ENCODE results near the gene FOXRED2.
A peak's percentile ranks its signal among the peaks of the same experiment; 100 is the strongest.
"Not testable (repeated sequence)": the region's sequence is repeated elsewhere in the genome, so short reads cannot be mapped to it uniquely, and the experiment has no call there.

FOXRED2 gene

DNA sequence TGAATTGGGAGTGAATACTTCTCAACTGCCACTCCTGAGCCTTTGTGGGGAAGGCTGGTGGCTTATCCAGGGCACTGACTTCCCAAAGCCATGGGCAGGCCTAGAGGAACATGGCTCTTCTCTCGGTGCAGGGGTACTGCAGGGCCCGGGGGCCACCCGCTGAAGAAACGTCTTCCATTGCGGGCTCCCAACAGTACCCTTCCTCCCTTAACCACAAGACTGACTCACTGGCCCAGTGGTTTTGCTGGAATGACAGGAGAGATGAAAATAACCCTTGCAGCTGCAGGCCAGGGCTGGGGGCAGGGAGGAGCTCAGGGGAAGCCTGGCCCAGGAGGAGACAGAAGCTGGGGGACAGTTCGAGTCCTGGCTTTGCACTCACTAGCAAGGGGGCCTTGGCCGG lies 38.9 kb downstream of the FOXRED2 start:
- no peak for DNase-seq

DNA sequence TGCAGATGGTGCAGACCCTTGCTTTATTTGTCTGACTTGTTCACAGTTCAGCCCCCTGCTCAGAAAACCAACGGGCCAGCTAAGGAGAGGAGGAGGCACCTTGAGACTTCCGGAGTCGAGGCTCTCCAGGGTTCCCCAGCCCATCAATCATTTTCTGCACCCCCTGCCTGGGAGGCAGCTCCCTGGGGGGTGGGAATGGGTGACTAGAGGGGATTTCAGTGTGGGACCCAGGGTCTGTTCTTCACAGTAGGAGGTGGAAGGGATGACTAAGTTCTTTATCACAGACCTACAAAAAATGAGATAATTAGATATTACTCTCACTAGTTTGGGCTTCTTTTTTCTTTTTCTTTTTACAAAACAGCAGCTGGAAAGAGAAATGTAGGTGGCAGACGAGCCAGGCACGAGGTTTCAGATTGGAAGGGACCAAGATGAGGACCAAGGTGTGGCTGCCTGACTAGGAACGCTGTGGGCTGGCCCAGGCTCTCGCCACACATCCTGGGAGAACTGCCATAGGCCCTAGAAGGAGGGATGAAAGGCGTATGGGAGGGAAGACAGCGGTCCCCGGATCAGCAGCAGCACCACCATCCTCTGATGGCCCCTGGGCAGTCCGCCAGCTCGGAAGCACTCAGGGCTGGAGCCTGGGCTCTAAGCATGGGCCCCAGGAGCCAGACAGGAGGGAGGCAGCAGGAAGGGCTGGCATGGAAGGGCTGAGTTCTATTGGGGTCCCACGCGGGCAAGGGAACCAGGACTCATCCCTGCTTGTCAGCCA lies 39.6 kb downstream of the FOXRED2 start:
- DNase-seq = peak; percentile 47

DNA sequence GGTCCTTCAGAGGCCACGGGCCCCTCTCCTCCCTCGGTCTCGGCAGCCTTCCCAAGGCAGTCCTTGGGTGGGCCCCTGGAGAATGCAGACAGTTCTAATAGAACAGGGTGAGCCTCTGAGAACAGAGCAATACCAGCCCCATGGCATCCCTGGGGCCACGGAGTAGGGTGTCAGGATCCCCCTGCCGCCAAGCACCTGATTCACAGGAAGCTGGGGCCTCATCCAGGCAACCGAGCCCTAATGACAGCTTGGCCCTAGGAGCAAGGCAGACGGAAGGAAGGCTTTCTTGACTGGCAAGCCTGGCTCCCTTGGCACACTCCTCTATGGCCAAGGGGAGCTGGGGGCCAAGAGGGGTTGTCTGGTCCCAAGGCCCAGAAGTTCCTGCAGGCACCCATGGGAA lies 40.6 kb downstream of the FOXRED2 start:
- DNase-seq = no peak

DNA sequence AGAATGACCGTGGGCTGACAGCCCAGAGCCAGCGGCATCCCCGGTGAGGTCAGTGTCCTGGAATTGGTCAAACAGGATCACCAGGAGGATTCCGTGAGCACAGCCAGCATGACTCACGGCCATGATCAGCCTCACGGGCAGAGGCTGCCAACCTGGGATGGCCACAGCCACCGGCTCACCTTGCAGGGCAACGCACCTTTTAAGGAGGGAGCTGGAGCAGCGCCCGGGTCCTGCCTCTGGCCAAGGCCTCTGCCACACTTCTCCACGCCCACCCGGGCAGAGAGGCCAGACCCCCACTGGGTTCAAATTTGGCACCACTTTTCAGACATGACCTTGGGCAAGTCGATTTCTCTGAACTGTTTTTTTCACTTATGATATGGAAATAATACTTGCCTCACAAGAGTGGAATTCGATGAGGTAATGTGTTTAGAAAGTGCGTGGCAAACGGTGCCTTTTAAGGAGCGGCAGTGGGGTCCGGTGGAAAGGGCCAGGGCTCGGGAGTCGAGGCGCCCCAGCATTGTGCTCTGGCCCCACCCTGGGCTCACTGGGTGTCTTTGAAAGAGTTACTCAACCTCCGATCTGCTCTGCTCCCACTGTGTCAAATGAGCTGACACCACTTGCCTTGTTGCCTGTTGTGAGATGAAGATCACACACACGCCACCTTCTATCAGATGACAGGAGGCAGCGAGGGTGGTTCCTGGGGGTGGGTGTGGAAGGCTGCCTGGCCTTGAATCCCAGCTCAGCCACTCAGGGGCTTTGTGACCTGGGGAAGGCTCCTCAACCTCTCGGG lies 41.4 kb downstream of the FOXRED2 start:
- DNase-seq = no peak

DNA sequence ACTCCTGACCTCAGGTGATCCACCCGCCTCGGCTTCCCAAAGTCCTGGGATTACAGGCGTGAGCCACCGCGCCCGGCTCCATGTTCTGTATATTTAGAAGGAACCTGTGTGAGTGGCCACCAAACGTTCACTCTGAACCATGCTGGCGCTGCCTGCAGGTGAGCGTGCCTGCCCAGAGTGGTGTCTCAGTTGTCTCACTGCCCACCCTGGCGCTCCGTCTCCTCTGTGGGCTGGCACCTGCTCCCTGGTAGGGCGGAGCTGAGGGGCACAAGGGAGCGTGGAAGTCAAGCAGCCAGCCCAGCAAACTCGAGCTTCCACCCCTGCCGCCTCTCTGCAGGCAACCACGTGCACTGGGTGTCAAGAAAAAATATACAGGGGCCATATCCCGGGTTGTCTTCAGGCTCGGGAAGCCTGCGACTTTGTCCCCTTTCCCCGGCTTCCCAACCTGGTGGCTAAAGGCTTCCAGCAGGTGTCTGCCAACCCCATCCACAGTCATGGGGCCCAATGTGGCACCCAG lies 42.1 kb downstream of the FOXRED2 start:
- no peak for DNase-seq

DNA sequence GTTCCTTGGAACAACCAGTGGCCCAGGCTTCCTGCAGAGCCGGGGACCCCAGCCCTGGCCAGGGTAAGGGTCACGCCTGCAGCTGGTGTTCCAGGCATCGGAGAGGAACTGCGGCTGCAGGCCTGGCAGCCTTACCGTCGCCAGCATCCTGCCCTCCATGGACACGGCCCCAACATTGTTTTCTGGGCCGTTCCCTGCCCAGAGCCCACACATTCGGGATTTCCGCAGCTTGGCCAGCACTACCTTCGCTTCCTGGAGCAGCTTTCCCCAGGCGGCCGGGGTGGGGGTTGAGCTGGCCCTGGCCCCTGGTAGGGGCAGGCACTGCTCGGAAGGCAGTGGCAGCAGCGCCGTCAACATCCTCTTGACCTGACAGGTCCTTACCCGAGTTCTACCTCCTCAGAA lies 43.1 kb downstream of the FOXRED2 start:
- DNase-seq = no peak

DNA sequence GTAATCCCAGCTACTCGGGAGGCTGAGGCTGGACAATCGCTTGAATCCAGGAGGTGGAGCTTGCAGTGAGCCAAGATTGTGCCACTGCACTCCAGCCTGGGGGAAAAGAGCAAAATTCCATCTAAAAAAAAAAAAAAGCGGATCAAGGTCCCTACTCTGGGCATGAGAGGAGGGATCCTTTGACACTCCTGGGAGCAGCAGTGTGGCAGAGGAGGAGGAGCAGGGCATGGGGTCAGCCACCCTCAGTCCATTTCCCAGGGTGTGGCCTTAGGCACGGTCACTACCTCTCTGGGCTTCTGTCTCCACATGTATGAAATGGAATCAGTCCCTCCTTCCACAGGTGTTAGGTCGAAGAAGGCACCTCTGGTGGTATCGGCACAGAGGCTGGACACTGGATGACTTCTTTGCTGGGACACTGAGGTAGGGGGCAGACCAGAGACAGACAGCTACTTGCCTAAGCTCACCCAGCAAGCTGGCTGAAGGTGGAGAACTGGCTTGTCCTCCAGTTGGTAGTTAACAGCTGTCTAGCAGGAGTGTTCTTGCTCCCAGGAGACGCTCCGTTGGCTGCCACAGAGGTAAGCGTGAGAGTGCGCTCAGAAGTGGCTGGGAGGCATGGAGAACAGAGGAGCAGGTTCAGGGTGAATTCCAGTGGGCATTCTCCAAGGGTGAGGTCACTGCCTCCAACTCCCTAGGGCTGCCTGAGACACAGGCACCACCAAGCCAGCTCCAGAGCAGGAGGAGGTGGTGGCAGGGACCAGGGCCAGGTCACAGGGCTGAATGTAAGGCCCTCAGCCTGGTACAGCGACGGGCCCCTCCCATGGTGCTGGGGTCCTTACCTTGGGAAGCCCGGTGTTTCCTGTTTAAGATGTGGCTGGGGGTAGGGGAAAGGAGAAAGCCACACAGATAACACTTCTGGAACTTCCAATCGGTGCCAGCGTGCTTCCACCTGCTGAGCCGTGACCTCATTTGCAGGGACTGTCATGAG lies 44.9 kb downstream of the FOXRED2 start:
- peak; percentile 84 for DNase-seq

DNA sequence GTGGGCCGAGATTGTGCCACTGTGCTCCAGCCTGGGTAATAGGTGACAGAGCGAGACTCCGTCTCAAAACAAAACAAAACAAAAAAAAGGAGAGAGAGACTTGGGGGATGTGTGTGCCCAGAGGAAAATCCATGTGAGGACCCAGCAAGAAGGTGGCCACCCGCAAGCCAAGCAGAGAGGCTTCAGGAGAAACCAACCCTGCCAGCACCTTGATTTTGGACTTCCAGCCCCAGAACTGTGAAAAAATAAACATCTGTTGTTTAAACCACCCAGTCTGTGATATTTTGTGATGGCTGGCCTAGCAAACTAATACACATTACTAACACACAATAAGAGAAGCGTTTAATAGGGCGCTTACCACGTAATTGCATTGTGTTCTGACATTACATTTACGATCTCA lies 46.6 kb downstream of the FOXRED2 start:
- no peak for DNase-seq

DNA sequence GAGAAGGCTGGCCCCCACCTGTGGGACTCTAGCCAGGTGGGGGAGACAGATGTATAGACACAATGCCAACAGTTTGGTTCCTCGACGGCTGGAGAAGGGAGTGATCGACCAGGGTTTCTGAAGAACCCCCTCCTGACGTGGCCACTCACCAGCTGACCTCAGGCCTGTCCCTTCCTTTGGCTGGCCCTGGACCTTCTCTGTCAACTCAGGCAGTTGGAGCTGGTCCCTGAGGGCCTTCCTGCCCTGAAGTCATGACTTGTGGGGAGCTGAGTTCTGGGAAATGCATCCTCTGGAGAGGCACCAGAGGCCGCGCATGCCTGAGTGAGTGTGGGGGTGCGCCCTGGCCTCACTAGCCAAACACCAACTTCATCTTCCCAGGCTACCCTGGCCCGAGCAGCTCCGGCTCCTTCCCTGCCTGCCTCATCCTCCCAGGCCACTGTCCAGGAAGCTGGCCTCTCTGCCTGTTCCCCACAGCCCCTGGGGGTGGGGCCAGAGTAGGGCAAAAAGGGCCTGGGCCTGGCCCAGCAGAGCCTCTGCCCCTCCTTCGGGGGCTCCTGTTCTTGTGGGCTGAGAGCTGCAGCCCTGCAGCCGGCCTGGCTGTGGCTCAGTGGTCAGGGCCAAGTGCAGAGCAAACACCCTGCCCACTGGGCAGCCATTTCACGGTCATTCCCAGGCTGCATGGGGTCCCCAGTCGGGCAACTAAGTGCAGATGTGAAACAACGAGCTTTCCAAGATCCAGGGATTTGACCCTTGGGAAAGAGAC lies 49.0 kb downstream of the FOXRED2 start:
- no peak for DNase-seq

DNA sequence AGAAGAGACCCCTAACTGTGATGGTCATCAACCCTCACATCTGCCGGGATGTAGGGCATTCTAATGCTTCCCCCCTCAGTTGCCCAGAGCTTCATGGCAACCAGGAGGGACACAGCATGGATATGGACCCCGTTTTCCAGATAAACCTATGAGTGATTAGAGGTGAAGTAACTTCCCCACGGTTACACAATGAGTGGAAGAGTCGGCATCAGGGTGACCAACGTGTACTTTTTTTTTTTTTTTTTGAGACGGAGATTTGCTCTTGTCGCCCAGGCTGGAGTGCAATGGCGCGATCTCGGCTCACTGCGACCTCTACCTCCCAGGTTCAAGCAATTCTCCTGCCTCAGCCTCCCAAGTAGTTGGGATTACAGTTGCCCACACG lies 50.4 kb downstream of the FOXRED2 start:
- DNase-seq = no peak

DNA sequence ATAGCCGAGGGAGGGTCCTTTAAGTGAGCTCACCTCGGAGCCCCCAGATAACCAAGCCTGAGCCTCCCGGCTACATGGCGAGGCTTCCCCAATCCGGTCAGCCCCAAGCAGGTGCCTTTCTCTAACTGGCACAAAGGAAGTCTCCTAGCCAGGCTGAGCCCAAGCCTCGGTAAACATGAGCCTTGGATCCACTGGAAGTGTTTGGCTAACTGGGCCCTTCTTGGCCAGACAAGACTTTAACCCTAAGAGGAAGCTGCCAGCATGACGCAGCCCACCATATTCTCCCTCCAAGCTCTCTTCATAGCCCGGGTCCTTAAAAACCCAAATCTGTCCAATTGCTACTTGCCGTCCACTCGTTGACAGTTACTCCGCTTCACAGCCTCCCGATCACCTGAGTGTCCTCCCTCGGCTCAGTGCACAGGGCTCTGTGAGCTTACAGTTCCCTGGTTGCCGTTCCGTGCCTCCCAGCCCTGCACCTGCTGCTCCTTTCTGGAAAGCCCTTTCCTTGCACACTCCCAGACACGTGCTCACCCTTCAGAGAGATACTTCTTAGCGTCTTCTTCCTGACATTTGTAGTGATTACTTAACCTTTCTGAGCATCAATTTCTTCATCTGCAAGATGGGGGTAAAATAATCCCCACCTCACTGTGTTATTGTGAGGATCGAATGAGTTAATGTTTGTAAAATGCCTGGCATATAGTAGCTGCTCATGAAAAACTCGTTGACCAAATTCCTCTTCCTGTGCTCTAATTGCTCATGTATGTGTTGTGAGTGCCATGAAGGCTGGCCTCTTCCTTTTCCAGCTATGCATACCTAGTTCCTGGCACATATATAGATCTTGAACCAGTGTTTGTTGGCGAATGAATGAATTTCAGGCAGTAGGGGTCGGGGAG lies 51.0 kb downstream of the FOXRED2 start:
- DNase-seq = peak; percentile 21

DNA sequence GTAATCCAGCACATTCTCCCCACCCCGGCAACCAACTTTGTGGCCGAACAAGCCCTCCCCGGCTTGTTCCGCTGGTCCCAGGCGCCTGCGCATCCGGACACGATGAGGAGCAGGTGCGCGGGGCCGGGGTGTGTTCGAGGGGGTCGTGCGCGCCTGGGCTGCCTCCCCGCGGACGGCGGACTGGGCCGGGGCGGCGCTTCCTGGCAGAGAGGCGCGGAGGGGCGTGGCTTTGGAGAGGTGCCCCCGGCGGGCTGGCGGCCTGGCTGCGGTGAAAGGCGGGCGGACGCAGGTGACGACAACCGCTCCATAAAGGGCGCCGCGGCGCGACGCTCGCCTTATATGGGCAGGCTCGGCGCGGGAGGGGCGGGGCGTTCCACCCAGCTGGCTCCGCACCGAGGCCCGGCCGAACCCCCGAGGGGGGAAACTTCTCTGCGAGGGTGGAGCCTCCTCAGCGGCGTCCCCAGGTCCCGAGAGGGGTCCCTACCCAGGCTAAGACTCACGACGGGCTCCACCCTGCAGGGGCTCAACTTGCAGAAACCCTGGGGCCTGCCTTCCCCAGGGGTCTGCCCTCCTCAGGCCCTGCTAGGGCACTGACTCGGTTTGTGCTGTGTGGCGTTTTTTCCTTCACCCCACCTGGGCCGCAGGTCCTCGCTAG lies 51.8 kb downstream of the FOXRED2 start:
- peak; percentile 64 for DNase-seq

DNA sequence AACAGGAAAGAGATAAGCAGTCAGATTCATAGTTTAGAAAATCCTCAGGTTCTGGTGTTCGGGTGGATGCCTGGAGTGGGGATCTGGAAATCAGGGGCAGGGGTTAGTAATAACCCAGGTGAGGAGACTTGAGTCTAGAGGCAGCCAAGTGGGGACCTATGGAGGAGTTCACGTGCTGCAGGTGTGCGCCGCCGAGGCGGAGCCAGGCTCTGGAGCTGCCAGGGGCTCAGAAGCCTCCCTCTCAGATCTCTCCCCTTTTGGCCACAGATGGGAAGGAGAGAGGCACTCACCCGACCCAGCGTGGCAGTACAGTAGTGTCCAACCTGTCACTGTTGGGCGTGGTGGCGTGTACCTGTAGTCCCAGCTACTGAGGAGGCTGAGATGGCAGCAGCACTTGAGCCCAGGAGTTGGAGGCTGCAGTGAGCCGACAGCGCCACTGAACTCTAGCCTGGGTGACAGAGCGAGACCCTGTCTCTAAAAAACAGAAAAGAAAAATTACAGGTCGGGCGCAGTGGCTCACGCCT lies 52.9 kb downstream of the FOXRED2 start:
- DNase-seq = no peak

DNA sequence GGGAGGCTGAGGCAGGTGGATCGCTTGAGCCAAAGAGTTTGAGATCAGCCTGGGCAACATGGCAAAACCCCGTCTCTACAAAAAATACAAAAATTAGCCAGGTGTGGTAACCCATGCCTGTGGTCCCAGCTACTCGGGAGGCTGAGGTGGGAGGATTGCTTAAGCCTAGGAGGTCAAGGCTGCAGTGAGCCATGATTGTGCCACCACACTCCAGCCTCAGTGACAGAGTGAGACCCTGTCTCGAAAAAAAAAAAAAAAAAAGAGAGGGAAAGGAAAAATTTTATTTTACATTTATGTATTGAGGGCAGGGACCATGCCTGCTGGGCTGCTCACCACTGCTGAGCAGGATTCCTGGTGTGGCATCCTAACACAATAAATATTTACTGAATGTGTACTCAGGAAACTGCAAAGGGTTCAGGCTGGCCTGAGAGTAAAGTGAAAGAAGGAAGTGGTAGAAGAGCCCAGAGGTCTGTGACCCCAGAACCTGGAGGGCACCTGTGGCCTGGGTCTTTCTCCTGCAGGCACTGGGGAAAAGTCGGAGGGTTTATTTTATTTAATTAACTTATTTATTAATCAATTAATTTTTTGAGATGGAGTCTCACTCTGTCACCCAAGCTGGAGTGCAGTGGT lies 53.7 kb downstream of the FOXRED2 start:
- DNase-seq = not testable (repeated sequence)

DNA sequence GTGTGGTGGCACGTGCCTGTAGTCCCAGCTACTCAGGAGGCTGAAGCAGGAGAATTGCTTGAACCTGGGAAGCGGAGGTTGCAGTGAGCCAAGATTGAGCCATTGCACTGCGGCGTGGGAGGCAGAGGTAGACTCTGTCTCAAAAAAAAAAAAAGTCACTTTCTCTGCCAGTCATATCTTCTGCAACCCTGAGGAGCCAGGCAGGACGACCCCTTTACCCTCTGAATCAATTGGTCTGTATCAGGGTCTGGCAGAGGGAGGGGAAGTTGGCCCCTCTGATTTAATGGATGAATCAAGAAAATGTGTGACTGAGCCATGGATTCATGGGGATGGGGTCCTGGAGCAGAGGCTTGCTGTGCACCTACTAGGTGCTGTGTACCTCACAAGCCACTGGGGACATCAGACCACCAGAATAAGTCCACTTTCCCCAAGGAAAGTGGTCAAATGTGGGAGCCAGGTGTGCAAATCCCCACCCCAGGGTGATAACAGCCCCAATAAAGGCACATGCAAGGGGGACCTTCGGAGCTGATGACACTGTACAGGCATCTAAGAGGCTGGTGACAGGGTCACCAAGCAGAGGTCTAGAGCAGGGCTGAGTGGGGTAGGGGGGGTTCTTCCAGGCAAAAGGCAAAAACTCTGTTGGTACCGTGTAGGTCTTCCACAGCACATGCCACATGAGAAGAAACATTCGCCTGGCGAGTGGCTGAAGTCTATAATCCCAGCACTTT lies 54.4 kb downstream of the FOXRED2 start:
- no peak for DNase-seq

DNA sequence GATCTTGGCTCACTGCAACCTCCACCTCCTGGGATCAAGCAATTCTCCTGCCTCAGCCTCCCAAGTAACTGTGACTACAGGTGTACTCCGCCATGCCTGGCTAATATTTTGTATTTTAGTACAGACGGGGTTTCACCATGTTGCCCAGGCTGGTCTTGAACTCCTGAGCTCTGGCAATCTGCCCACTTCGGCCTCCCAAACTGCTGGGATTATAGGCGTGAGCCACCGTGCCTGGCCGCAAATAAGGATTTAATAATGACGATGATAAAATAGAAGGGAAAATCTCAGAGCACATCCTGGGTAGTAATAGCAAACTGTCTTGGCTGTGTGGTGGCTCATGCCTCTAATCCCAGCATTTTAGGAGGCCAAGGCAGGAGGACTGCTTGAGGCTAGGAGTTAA lies 55.9 kb downstream of the FOXRED2 start:
- DNase-seq = not testable (repeated sequence)

DNA sequence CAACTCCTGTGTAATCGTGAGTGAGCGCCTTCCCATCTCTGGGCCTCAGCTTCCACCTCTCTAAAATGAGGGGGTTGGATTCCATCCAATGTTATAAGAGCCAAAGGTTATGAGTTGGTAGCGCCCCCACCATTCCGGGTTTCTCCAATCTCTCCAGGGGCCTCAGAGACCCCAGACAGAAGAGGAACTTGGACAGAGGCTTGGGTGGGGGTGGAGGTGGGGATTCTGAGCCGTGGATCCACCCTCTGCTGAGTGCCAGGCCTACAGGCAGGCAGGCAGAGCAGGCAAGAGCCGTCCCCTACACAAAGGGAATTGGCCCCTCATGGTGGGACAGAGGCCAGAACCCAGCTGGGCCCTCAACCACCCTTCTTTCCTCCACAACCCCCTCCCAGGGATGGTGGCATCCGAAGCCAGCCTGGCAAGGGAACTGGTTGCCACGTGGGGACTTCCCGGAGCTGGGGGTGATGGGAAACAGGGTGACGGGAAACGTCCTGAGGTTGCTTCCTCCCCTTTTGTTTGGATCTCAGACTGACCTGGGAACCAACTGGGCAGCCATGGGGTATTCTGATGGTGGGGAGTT lies 57.2 kb downstream of the FOXRED2 start:
- no peak for DNase-seq

DNA sequence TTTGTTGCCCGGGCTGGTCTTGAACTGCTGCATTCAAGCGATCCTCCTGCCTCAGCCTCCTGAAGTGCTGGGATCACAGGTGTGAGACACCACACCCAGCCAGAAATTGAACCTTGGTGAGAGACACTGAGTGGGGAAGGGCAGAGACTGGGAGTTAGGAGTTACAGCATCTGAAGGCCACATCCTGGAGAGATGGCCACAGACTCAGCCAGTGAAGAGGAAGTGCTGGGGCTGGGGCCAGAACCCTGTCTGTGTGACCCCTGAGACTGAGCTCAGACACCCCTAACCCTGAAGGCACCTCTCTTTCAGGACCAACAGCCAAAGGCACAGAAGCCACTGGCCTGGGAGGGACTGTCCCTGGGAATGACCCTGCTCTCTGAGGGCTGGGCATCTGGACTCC lies 59.2 kb downstream of the FOXRED2 start:
- no peak for DNase-seq
